Omental fat pad (tissue), 4 donors: Measurements from ENCODE around the gene TRIO. TPM values are rescaled to one million over a fixed set of nuclear protein-coding genes. Genes with fewer than 3 reads are reported as not detected.

Source experiments
- ATAC-seq: fragments of 150-250 bp; one replicate; pipeline ENCODE4 v1.9.1; 2016; ENCODE audit warnings: mild to moderate bottlenecking, moderate library complexity; ENCODE audit not compliant: low FRiP score
- DNase-seq: peaks from one replicate; pipeline ENCODE4 v3.0.0-alpha.2; 2019; ENCODE audit warnings: low spot score
- total RNA-seq, 4 donors: library from RNA; depleted of rRNA; stranded (reverse); fragments of >200 nt; gene quantifications; one replicate each; pipeline ENCODE4 v1.1.0, GENCODE V29; 2016
- TF ChIP-seq, protein P1 (sequence below), 3 donors: fragments of 450-650 bp; IDR thresholded peaks; one replicate each; pipeline ENCODE4 v1.5.1; 2016 to 2017; ENCODE audit warnings: antibody characterized with exemption in 3 of 3, mild to moderate bottlenecking in 3 of 3, moderate library complexity in 2 of 3

Gene TRIO
- total RNA-seq, 4 donors from 2014 or later: 125 to 370 (median 193) TPM

DNA sequence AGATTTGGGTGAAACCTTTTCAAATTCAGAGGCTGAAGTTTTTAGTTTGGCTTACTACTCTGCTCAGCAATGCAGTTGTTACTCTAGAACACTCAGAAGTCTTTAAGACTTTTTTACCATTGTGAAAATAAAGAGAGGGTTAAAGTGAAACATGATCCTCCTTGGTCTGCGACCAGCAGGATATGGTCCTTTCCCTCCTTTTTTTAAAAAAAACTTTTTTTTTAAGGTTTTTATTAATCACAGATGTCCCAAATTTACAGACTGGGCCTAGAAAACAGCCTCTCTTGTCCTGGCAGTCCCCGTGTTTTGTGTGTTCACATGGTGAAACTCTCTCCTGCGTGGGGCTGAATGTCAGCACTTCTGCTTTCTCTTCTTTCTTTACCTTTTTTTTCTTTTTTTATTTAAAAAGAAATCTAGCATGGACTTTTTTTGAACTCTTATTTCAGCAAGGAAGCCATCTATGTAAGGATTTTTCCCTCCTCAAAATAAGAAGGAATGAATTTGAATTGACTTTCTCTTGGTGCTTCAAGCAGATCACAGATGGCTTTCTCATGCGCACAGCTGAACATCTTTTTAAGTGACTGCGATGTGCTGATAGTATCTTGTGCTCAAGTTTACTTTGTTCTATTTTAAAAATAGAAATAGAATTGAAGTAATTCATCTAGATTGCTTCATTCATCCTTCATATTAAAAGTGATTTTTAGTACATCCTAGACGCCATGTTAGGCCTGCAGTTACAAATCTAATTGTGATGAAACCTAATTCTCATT, 309.7 kb downstream of the TRIO start:
- ATAC-seq: no peak
- TF ChIP-seq, protein P1, sequence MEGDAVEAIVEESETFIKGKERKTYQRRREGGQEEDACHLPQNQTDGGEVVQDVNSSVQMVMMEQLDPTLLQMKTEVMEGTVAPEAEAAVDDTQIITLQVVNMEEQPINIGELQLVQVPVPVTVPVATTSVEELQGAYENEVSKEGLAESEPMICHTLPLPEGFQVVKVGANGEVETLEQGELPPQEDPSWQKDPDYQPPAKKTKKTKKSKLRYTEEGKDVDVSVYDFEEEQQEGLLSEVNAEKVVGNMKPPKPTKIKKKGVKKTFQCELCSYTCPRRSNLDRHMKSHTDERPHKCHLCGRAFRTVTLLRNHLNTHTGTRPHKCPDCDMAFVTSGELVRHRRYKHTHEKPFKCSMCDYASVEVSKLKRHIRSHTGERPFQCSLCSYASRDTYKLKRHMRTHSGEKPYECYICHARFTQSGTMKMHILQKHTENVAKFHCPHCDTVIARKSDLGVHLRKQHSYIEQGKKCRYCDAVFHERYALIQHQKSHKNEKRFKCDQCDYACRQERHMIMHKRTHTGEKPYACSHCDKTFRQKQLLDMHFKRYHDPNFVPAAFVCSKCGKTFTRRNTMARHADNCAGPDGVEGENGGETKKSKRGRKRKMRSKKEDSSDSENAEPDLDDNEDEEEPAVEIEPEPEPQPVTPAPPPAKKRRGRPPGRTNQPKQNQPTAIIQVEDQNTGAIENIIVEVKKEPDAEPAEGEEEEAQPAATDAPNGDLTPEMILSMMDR (IDR thresholded peaks at IDR 0.05): no peak
- no peak for DNase-seq

DNA sequence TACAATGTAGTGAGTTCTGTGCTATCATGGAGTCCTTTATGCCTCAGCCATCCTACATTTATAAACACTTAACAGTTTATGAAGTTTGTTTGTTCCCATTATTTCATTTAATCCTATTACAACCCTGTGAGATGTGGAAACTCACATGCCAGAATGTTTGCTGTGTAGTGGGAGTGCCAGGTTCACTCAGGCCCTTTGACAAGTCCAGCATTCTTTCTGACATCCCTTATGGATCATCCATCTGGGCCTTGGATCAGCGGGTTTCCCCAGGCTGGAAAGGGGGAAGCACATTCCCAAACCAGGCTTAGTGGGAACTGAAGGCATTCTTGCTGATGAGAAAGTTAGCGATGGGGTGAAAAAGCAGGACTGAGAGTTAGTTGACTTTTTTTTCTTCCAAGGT, 310.3 kb downstream of the TRIO start:
- no peak for ATAC-seq

DNA sequence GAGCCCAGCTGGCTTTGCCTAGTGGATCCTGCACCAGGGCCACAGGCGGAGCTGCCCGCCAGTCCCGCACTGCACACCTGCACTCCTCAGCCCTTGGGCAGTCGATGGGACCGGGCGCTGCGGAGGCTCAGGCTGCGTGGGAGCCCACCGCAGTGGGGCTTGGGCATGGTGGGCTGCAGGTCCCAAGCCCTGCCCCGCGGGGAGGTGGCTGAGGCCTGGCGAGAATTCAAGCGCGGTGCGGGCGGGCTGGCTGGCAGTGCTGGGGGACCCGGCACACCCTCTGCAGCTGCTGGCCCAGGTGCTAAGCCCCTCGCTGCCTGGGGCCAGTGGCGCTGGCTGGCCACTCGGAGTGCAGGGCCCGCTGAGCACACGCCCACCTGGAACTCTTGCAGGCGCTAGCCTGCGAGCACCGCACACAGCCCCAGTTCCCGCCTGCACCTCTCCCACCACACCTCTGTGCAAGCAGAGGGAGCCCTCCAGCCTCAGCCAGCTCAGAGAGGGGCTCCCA, 312.7 kb downstream of the TRIO start:
- no peak for DNase-seq
- TF ChIP-seq, protein P1 (IDR thresholded peaks at IDR 0.05): no peak
- ATAC-seq: no peak

More for the DNA sequence above, 310.3 kb downstream of the TRIO start:
- DNase-seq: no peak
- TF ChIP-seq, protein P1 (IDR thresholded peaks at IDR 0.05): no peak

DNA sequence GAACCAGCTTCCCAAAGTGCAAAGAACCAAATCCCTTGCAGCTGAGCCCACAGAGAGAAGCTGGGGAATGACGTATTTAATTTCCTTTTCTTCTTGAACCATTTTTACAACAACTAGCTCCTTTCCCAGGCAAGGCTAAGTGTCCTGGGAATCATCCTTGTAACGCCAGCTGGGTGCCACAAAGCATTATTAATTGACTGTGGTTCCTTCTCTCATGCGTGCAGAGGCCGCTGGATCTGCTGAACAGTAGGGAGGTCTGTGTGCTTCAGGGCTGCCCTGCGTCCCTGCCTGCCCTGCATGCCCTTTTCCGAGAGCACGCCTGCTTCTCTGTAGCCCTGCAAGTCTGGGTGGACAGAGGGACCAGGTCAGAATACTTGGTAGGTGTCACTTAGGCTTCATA, 314.3 kb downstream of the TRIO start:
- TF ChIP-seq, protein P1 (IDR thresholded peaks at IDR 0.05): no peak
- no peak for ATAC-seq
- DNase-seq: no peak

DNA sequence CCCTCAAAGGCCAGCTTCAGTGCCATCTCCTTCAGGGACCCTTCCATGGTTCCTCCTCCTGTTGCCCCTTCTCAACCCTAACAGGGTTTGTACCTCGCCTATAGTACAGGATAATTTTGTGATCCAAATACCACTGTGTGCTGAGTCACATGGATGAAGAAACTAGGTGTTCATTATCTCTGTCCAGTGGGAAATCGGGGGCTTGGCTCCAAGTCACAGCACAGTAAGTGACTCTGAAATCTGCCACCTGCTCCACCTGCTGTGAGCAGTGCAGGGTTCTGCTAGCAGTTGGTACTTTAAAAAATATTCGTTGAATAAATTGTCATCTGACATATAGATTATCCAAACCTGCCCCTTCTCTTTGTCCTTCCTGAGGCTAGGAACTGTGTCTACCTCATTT, 315.3 kb downstream of the TRIO start:
- no peak for DNase-seq
- TF ChIP-seq, protein P1 (IDR thresholded peaks at IDR 0.05): no peak
- no peak for ATAC-seq

DNA sequence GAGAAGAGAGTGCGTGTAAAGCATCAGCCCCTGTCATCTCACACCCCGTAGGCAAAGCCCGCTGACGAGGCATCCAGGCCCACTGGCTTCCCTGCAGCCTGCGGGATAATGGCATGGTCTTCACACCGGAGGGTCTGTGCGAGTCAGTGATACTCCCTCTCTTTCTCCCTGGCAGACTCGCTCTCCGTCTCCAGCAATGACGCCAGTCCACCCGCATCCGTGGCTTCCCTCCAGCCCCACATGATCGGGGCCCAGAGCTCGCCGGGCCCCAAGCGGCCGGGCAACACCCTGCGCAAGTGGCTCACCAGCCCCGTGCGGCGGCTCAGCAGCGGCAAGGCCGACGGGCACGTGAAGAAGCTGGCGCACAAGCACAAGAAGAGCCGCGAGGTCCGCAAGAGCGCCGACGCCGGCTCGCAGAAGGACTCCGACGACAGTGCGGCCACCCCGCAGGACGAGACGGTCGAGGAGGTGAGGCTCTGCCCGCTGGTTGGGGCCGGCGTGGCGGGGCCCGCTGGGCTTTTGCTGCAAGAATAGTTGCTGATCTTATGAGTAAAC, 317.8 kb downstream of the TRIO start:
- ATAC-seq: no peak
- TF ChIP-seq, protein P1 (IDR thresholded peaks at IDR 0.05): no peak
- no peak for DNase-seq

DNA sequence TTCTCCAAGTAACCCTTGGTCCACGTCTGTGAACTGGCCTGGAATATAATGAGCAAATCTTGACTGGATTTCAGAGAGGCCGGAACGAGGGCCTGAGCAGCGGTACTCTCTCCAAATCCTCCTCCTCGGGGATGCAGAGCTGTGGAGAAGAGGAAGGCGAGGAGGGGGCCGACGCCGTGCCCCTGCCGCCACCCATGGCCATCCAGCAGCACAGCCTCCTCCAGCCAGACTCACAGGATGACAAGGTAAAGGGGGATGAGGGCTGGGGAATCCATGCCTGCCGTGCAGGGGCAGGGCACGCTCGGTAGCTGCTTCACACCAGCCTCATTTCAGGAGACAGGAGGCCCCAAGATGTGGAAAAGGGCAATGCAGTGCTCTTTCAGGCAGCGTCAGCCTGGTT, 319.5 kb downstream of the TRIO start:
- TF ChIP-seq, protein P1 (IDR thresholded peaks at IDR 0.05): no peak
- no peak for ATAC-seq
- DNase-seq: no peak
